Liver (tissue), 9 donors: ENCODE data around the gene ARHGEF2. TPM values are rescaled to one million over a fixed set of nuclear protein-coding genes. Genes with fewer than 3 reads are reported as not detected.
"Not testable (repeated sequence)": the region's sequence is repeated elsewhere in the genome, so short reads cannot be mapped to it uniquely, and the experiment has no call there.

Experiments used
- DNase-seq: peaks from one replicate; pipeline ENCODE4 v3.0.0-alpha.2; 2017; ENCODE audit warnings: low spot score
- H3K27ac ChIP-seq, 2 donors: one replicate each; pipeline ENCODE4 v1.7.0; 2013; ENCODE audit warnings: inconsistent platforms in 2 of 2, low read length in 2 of 2, control low read depth in 1 of 2, low read depth in 1 of 2, mild to moderate bottlenecking in 1 of 2
- H3K27me3 ChIP-seq, 4 donors: one replicate each; pipeline versions ENCODE4 v1.6.1 to v1.7.0; 2013; ENCODE audit warnings: low read length in 3 of 4, inconsistent platforms in 1 of 4, mild to moderate bottlenecking in 1 of 4, moderate library complexity in 1 of 4; ENCODE audit not compliant: control insufficient read depth in 4 of 4, insufficient read depth in 4 of 4
- H3K36me3 ChIP-seq, 4 donors: one replicate each; pipeline versions ENCODE4 v1.6.1 to v1.7.0; 2013; ENCODE audit warnings: low read length in 3 of 4, mild to moderate bottlenecking in 3 of 4, low read depth in 1 of 4, moderate library complexity in 1 of 4; ENCODE audit not compliant: control insufficient read depth in 4 of 4, insufficient read depth in 3 of 4
- H3K4me1 ChIP-seq, 4 donors: one replicate each; pipeline versions ENCODE4 v1.6.1 to v1.7.0; 2013; ENCODE audit warnings: low read length in 3 of 4, mild to moderate bottlenecking in 3 of 4, moderate library complexity in 1 of 4; ENCODE audit not compliant: control insufficient read depth in 4 of 4, insufficient read depth in 4 of 4
- H3K4me3 ChIP-seq, 3 donors: one replicate each; pipeline versions ENCODE4 v1.6.1 to v1.7.0; 2013; ENCODE audit warnings: low read length in 3 of 3, control low read depth in 1 of 3, low read depth in 1 of 3, mild to moderate bottlenecking in 1 of 3
- H3K9ac ChIP-seq, 2 donors: one replicate each; pipeline ENCODE4 v1.7.0; 2013; ENCODE audit warnings: low read length in 2 of 2, mild to moderate bottlenecking in 2 of 2, moderate library complexity in 2 of 2, control low read depth in 1 of 2, low read depth in 1 of 2
- H3K9me3 ChIP-seq, 4 donors: one replicate each; pipeline versions ENCODE4 v1.6.1 to v1.7.0; 2013; ENCODE audit warnings: low read length in 3 of 4; ENCODE audit not compliant: control insufficient read depth in 4 of 4
- ATF3 ChIP-seq: IDR thresholded peaks from 2 replicates; pipeline ENCODE4 v1.6.1; 2016; ENCODE audit warnings: antibody characterized with exemption
- EGR1 ChIP-seq, 2 donors: IDR thresholded peaks; 2 replicates each; pipeline ENCODE4 v1.6.1; 2016 to 2018; ENCODE audit warnings: antibody characterized with exemption in 2 of 2, low read depth in 2 of 2
- FOXA1 ChIP-seq: IDR thresholded peaks from 2 replicates; pipeline ENCODE4 v1.6.1; 2016; ENCODE audit warnings: antibody characterized with exemption
- GABPA ChIP-seq, 2 donors: IDR thresholded peaks in 1 of 2; conservative IDR thresholded peaks in 1 of 2; 2 replicates each; pipeline ENCODE4 v1.6.1; 2016; ENCODE audit warnings: antibody characterized with exemption in 2 of 2, mild to moderate bottlenecking in 1 of 2, moderate library complexity in 1 of 2
- HNF4G ChIP-seq: IDR thresholded peaks from 2 replicates; pipeline ENCODE4 v1.6.1; 2016; ENCODE audit warnings: antibody characterized with exemption
- JUND ChIP-seq, 2 donors: IDR thresholded peaks; 2 replicates each; pipeline ENCODE4 v1.6.1; 2016; ENCODE audit warnings: antibody characterized with exemption in 2 of 2
- MAX ChIP-seq: IDR thresholded peaks from 2 replicates; pipeline ENCODE4 v1.6.1; 2016; ENCODE audit warnings: antibody characterized with exemption
- NR2F2 ChIP-seq: IDR thresholded peaks from 2 replicates; pipeline ENCODE4 v1.6.1; 2016; ENCODE audit warnings: antibody characterized with exemption
- RAD21 ChIP-seq, 2 donors: IDR thresholded peaks; 2 replicates each; pipeline ENCODE4 v1.6.1; 2016; ENCODE audit warnings: antibody characterized with exemption in 2 of 2, mild to moderate bottlenecking in 2 of 2
- RXRA ChIP-seq, 2 donors: IDR thresholded peaks; 2 replicates each; pipeline ENCODE4 v1.6.1; 2017 to 2018; ENCODE audit warnings: antibody characterized with exemption in 2 of 2, mild to moderate bottlenecking in 1 of 2
- TAF1 ChIP-seq: conservative IDR thresholded peaks from 2 replicates; pipeline ENCODE4 v1.6.1; 2016; ENCODE audit warnings: antibody characterized with exemption, mild to moderate bottlenecking
- YY1 ChIP-seq: IDR thresholded peaks from 2 replicates; pipeline ENCODE4 v1.6.1; 2016; ENCODE audit warnings: antibody characterized with exemption, mild to moderate bottlenecking
- WGBS: extraction: QIAGEN DNeasy Blood & Tissue Kit; methylation state at CpG from one replicate; pipeline ENCODE4 v1.1.7; 2013; 5-methylcytosine and 5-hydroxymethylcytosine counted together
- polyA plus RNA-seq, 2 donors: library from polyadenylated mRNA; stranded (reverse) in 1 of 2; unstranded in 1 of 2; fragments of 200-250 nt in 1 of 2; fragments of >200 nt in 1 of 2; fragmentation: Nextera tagmentation in 1 of 2; extraction: Ambion mirVana in 1 of 2; gene quantifications; one replicate each; pipeline versions ENCODE4 v1.2.1 to v1.2.3, GENCODE V29; 2013 to 2015
- total RNA-seq, 2 donors: library from RNA; depleted of rRNA; stranded (reverse); fragments of >200 nt; gene quantifications; one replicate each; pipeline ENCODE4 v1.2.3, GENCODE V29; 2014
- TF ChIP-seq, protein P1 (sequence below): fragments of 150-350 bp; IDR thresholded peaks from 2 replicates; pipeline ENCODE4 v1.5.1; 2017; ENCODE audit warnings: improper control_type of control experiment, low read depth, low read length; ENCODE audit not compliant: missing input control
- TF ChIP-seq, protein P2 (sequence below): IDR thresholded peaks from 2 replicates; pipeline ENCODE4 v1.6.1; 2016; ENCODE audit warnings: antibody characterized with exemption
- donor health status: healthy.
- donor health status: healthy.
- donor health status: healthy.
- donor health status: healthy.
- donor health status: healthy.

Gene ARHGEF2
- total and polyA plus RNA-seq, 4 donors = 3.2 to 59.1 (median 10.3) TPM

DNA sequence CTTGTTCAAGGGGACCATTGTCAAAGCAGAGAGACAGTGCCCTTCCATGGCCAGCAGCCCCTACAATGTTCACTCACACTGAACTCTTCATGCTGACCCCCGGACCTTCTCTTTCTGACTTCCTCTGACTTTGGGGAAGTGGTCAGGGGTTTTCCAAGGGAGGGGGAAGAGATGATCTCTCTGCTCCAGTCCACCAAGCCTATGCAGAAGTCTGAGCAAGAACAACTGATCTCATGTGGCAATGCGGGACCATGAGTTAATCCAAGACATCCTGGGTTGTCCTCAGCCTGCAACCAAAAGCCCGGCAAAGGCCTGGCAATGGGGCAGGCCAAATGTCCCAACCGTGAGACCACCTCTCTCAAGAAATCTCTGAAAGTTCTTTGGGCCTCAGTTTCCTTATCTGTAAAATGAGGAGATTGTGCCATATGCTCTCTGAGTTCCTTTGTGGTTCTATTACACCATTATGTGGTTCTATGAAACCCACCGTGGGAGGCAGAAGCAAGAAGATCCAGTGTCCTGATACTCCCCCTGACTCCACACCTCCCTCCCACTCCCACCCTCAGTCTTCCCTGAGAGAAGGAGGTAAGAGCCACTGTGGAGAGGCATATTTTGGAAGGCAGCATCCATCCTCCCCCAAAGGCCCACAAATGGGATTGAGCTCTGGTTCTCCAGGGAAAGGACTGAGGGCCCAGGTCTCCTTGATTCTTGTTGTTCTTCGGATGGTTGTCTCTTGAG is 11.8 kb upstream of the ARHGEF2 start (continued):
- TF ChIP-seq MAX = no peak
- no peak for TF ChIP-seq HNF4G
- TF ChIP-seq GABPA (IDR thresholded peaks at IDR 0.05 in 1 of 2, conservative IDR thresholded peaks at IDR 0.05 in 1 of 2) = no peak

GRCh38 chr1:155989242-155990004 is 11.1 kb upstream of the ARHGEF2 start:
- TF ChIP-seq GABPA (IDR thresholded peaks at IDR 0.05 in 1 of 2, conservative IDR thresholded peaks at IDR 0.05 in 1 of 2) (no peak), JUND (IDR thresholded peaks at IDR 0.05) (no peak), MAX (no peak), EGR1 (IDR thresholded peaks at IDR 0.05; ENCODE audit: low read depth in 2 of 2) (no peak), TAF1 (no peak), FOXA1 (no peak), ATF3 (no peak), HNF4G (no peak), NR2F2 (no peak), RAD21 (IDR thresholded peaks at IDR 0.05) (peak; percentile 98 to 99), RXRA (IDR thresholded peaks at IDR 0.05) (no peak), YY1 (no peak)
- TF ChIP-seq, protein P1, sequence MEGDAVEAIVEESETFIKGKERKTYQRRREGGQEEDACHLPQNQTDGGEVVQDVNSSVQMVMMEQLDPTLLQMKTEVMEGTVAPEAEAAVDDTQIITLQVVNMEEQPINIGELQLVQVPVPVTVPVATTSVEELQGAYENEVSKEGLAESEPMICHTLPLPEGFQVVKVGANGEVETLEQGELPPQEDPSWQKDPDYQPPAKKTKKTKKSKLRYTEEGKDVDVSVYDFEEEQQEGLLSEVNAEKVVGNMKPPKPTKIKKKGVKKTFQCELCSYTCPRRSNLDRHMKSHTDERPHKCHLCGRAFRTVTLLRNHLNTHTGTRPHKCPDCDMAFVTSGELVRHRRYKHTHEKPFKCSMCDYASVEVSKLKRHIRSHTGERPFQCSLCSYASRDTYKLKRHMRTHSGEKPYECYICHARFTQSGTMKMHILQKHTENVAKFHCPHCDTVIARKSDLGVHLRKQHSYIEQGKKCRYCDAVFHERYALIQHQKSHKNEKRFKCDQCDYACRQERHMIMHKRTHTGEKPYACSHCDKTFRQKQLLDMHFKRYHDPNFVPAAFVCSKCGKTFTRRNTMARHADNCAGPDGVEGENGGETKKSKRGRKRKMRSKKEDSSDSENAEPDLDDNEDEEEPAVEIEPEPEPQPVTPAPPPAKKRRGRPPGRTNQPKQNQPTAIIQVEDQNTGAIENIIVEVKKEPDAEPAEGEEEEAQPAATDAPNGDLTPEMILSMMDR = peak; percentile 99
- TF ChIP-seq, protein P2, sequence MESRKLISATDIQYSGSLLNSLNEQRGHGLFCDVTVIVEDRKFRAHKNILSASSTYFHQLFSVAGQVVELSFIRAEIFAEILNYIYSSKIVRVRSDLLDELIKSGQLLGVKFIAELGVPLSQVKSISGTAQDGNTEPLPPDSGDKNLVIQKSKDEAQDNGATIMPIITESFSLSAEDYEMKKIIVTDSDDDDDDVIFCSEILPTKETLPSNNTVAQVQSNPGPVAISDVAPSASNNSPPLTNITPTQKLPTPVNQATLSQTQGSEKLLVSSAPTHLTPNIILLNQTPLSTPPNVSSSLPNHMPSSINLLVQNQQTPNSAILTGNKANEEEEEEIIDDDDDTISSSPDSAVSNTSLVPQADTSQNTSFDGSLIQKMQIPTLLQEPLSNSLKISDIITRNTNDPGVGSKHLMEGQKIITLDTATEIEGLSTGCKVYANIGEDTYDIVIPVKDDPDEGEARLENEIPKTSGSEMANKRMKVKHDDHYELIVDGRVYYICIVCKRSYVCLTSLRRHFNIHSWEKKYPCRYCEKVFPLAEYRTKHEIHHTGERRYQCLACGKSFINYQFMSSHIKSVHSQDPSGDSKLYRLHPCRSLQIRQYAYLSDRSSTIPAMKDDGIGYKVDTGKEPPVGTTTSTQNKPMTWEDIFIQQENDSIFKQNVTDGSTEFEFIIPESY = no peak
- H3K4me3 ChIP-seq = no peak overlapping the region
- no peaks in the 10 kb centered on the region for H3K9me3 ChIP-seq
- no peak overlapping the region for H3K27ac ChIP-seq
- no peaks in the 10 kb centered on the region for H3K36me3 ChIP-seq
- DNase-seq = peak; percentile 76
- no peaks in the 10 kb centered on the region for H3K27me3 ChIP-seq
- no peak overlapping the region for H3K9ac ChIP-seq
- WGBS = 41% methylated on average over 9 of the region's 9 CpGs
- H3K4me1 ChIP-seq = peaks cover 8 to 21% (median 16%) of the 10 kb centered on the region in 4 donors

DNA sequence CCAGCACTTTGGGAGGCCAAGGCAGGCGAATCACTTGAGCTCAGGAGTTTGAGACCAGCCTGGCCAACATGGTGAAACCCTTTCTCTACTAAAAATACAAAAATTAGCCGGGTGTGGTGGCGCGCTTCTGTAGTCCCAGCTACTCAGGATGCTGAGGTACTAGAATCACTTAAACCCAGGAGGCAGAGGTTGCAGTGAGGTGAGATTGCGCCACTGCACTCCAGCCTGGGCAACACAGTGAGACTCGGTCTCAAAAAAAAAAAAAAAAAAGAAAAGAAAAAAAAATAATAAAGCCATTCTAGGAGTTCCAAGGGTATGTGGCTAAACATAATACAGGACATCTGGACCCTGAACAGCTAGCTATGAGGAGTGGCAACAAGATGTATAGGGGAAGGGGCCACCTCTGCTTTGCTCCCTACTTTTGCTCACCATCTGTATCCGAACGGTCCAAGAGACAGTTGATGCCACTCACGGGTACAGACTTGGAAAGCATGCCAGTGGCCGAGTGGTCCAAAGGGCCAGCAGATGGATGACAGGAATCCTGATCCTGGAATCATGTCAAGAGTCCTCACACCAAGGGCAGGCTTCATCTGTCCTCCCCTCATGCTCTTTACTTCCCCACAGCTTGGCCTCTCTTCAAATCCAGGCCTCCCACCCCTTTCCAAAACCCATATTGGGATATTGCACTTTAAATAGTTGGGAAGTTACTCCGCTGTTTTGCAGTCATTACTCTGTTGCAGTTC is 6.7 kb upstream of the ARHGEF2 start:
- H3K4me3 ChIP-seq, H3K9ac ChIP-seq, DNase-seq, H3K36me3 ChIP-seq, H3K9me3 ChIP-seq, H3K27me3 ChIP-seq, H3K27ac ChIP-seq: not testable (repeated sequence)
- peaks cover 0 to 11% (median 5%) of the 10 kb centered on the region in 4 donors for H3K4me1 ChIP-seq
- WGBS = 92% methylated on average over 11 of the region's 11 CpGs
